HK-2 (cell line): ENCODE measurements around the gene SF3A2.

Experiments used
- DNase-seq: peaks from one replicate; pipeline ENCODE4 v3.0.0-alpha.2; 2018; ENCODE audit not compliant: unreplicated experiment

SF3A2 gene

GRCh38 chr19:2240881-2241760, 4.5 kb downstream of the SF3A2 start:
- no peak for DNase-seq

GRCh38 chr19:2242092-2242537, 5.5 kb downstream of the SF3A2 start:
- no peak for DNase-seq

- DNase-seq, result no peak
These were observed 6.2 kb downstream of the SF3A2 start for GRCh38 chr19:2242816-2243215.

GRCh38 chr19:2243274-2244124, 6.9 kb downstream of the SF3A2 start:
- no peak for DNase-seq

GRCh38 chr19:2244125-2244411, 7.4 kb downstream of the SF3A2 start:
- no peak for DNase-seq

GRCh38 chr19:2244486-2244885, 7.9 kb downstream of the SF3A2 start:
- no peak for DNase-seq

- DNase-seq, result no peak
These were observed 8.6 kb downstream of the SF3A2 start for GRCh38 chr19:2245273-2245672.

- no peak for DNase-seq
These were observed 9.5 kb downstream of the SF3A2 start for GRCh38 chr19:2246014-2246620.

GRCh38 chr19:2246801-2247361, 10.3 kb downstream of the SF3A2 start:
- no peak for DNase-seq

GRCh38 chr19:2247433-2248101, 10.9 kb downstream of the SF3A2 start:
- DNase-seq, result no peak

- no peak for DNase-seq
These were observed 11.7 kb downstream of the SF3A2 start for GRCh38 chr19:2248136-2249009.

- no peak for DNase-seq
These were observed 12.6 kb downstream of the SF3A2 start, which contains the start of gene AMH for GRCh38 chr19:2249010-2249866. AMH (plus strand) TSS chr19:2249323; CDS start chr19:2249333, 10 bp downstream.

GRCh38 chr19:2249880-2250765, 13.5 kb downstream of the SF3A2 start:
- no peak for DNase-seq

GRCh38 chr19:2250766-2251105, 14.1 kb downstream of the SF3A2 start:
- DNase-seq, result no peak

GRCh38 chr19:2251106-2252054, 14.8 kb downstream of the SF3A2 start:
- DNase-seq, result no peak

- no peak for DNase-seq
These were observed 15.6 kb downstream of the SF3A2 start for GRCh38 chr19:2252055-2252796.

GRCh38 chr19:2252797-2253105, 16.1 kb downstream of the SF3A2 start:
- DNase-seq, result no peak
